AG10803 (cell line): ENCODE results near the gene USP6NL.

ENCODE experiments used
- DNase-seq: peaks from one replicate; pipeline ENCODE4 v3.0.0; 2010; ENCODE audit warnings: low read depth
- H3K4me3 ChIP-seq: 2 replicates; pipeline ENCODE4 v1.5.1; 2011; ENCODE audit warnings: mild to moderate bottlenecking, low read length, control low read depth
- CTCF ChIP-seq: conservative IDR thresholded peaks from 2 replicates; pipeline ENCODE4 v1.5.1; 2011; ENCODE audit warnings: mild to moderate bottlenecking, low read length, control low read depth, inconsistent platforms

The USP6NL gene

GRCh38 chr10:11646450-11646849, 35.0 kb upstream of the USP6NL start:
- no peak for TF ChIP-seq CTCF
- H3K4me3 ChIP-seq: no peak overlapping the region
- no peak for DNase-seq

- DNase-seq: no peak
- no peak overlapping the region for H3K4me3 ChIP-seq
- no peak for TF ChIP-seq CTCF
These were observed 31.6 kb upstream of the USP6NL start for GRCh38 chr10:11643039-11643438.

GRCh38 chr10:11642566-11642965, 31.1 kb upstream of the USP6NL start:
- no peak overlapping the region for H3K4me3 ChIP-seq
- no peak for DNase-seq
- TF ChIP-seq CTCF: no peak

- no peak overlapping the region for H3K4me3 ChIP-seq
- no peak for TF ChIP-seq CTCF
- no peak for DNase-seq
These were observed 28.7 kb upstream of the USP6NL start for GRCh38 chr10:11639849-11640764.

- TF ChIP-seq CTCF: no peak
- H3K4me3 ChIP-seq: no peak overlapping the region
- no peak for DNase-seq
These were observed 27.9 kb upstream of the USP6NL start for GRCh38 chr10:11639362-11639761.

GRCh38 chr10:11638055-11638698, 26.7 kb upstream of the USP6NL start:
- no peak for DNase-seq
- H3K4me3 ChIP-seq: no peak overlapping the region
- no peak for TF ChIP-seq CTCF
